Metanephros (tissue), 2 donors: ENCODE measurements around the gene BAZ2A. TPM values are rescaled to one million over a fixed set of nuclear protein-coding genes. Genes with fewer than 3 reads are reported as not detected.

Experiments
- small RNA-seq: library from RNA; depleted of rRNA; stranded (forward); fragments of <200 nt; gene quantifications from one replicate; pipeline ENCODE3, GENCODE V24; 2014; ENCODE audit warnings: low replicate concordance
- total RNA-seq: library from RNA; depleted of rRNA; stranded (reverse); fragments of >200 nt; gene quantifications from one replicate; pipeline ENCODE4 v1.2.3, GENCODE V29; 2014

The BAZ2A gene
- total RNA-seq, result 64.5 TPM

DNA sequence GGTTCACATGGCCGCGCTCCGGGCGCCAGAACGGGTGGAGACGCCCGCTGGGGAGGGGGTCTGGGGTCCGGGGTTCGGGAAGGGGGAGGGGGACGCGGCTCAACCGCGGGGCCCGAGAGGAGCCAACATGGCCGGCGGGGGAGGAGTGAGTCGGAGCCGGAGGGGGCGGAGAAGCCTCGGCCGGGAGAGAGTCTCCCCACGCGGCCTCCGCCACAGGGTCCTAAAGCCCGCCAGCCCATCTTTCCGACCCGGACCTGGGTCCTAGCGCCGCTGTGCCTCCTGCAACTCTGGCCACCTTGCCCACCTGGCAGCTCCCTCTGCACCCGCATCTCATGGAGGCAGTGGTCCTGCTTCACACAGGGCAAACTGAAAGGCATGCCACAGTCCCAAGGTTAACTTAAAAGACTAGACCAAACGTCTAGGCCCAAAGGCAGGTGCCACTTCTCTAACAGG, at the start of gene BAZ2A:
TSS of gene BAZ2A (minus strand) at position 147 of the 453 bp plus-strand sequence. CDS start 12,796 bp downstream, outside the sequence.

DNA sequence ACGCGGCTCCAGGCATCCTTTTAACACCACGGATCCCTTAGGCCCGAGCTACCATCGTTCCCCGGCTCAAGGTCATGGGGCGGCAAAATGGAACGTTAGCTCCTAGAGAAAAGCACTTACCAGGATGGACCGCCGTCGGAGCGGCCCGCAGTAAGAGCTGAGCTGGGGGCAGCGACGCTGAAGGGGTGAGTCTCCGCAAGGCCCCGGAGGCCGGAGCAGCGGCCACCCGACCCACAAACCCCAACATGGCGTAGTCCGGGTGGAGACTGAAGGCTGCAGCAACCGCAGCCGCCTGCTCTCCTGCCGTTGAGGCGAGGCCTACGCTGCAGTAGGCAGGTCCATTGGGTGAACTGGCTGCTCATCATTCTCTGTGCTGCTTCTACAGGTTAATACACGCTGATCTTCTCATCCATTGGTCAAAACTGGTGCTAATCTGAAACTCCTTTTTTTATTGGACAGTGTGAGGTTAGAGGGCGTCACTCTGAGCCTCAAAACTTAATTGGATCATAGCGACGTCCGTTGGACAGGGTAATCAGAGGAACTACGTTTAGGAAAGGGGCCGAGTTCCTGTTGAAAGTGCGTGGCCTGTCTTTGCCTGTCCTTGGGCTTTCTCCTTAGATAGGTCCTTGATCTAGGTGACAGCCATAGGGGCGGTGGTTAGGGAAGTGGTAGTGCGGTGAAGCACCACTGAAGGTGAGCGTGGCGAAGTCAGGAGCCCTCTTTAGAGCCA, 15.8 kb upstream of the BAZ2A start, which contains the start of gene ATP5F1B:
TSS of gene ATP5F1B (minus strand) at position 268 of the 730 bp plus-strand sequence. CDS start at position 247, 21 bp downstream.

Small RNAs within 50 kb of the gene (small RNA-seq; reads per million reads assigned to genes)
- gene RN7SL809P (not detected), gene RNU6-343P (not detected), gene SNORD59A (4,407 reads per million, percentile 100 among the genes with 10 or more reads in this experiment)

Other genes with a start within 250 kb of the BAZ2A start
- gene TIMELESS, start 180.9 kb downstream of the BAZ2A start, total RNA-seq, result 15.1 TPM
- not detected for gene MIP, start 175.7 kb downstream of the BAZ2A start, total RNA-seq
- 2.2 TPM for gene SPRYD4, start 161.7 kb downstream of the BAZ2A start, total RNA-seq
- 2.2 TPM for gene GLS2, start 142.2 kb downstream of the BAZ2A start, total RNA-seq
- gene RBMS2, start 108.5 kb downstream of the BAZ2A start, total RNA-seq, result 29.1 TPM
- 545 TPM for gene ATP5F1B, start 15.7 kb upstream of the BAZ2A start, total RNA-seq
- 129 TPM for gene PTGES3, start 58.0 kb upstream of the BAZ2A start, total RNA-seq
- gene NACA, start 95.0 kb upstream of the BAZ2A start, total RNA-seq, result 1,236 TPM
- gene PRIM1, start 122.0 kb upstream of the BAZ2A start, total RNA-seq, result 15.3 TPM
- gene HSD17B6, start 133.0 kb upstream of the BAZ2A start, total RNA-seq, result 0.29 TPM